HCT116 (cell line): Measurements from ENCODE around the gene CBL. TPM values are rescaled to one million over a fixed set of nuclear protein-coding genes. Genes with fewer than 3 reads are reported as not detected.

ENCODE experiments used
- ATAC-seq: fragments of 200-7000 bp; cut with Tn5 transposase; 2 replicates; pipeline ENCODE4 v1.9.1; 2020; ENCODE audit warnings: mild to moderate bottlenecking, moderate library complexity
- BruUV-seq: library from RNA; stranded (reverse); fragments of 400-500 nt; replicated peaks from 2 replicates; lab custom pipeline; 2021; lab: Mats Ljungman, UMichigan
- CTCF ChIA-PET: fragments of 300-600 bp; sonication (Branson Sonifier 250); formaldehyde crosslinking; loops from one replicate; lab custom pipeline; 2021; ENCODE audit warnings: antibody characterized with exemption; lab: Charles Lee
- POLR2A ChIA-PET: fragments of 300-600, 350-600 bp; sonication (Branson Sonifier 250); formaldehyde crosslinking; loops from one replicate; lab custom pipeline; 2021; ENCODE audit warnings: antibody characterized with exemption; lab: Charles Lee
- RAD21 ChIA-PET, 2 experiments: fragments of 300-600 bp; sonication (Branson Sonifier 250); formaldehyde crosslinking; loops; one replicate each; lab custom pipeline; 2023; ENCODE audit warnings: low total read pairs in 2 of 2; ENCODE audit not compliant: uncharacterized antibody in 2 of 2, unreplicated experiment in 2 of 2, low non-redundant PET in 1 of 2; lab: Charles Lee
- DNase-seq: peaks from one replicate; pipeline ENCODE4 v3.0.0-alpha.2; 2010; ENCODE audit warnings: low read depth, low spot score
- H2AFZ ChIP-seq: fragments of 200-600 bp; shearing (Covaris generic), sonication (generic); 2 replicates; pipeline ENCODE4 v1.6.1; 2017; ENCODE audit warnings: low read depth, mixed run types, mixed read lengths, antibody characterized with exemption, low read length; ENCODE audit not compliant: poor library complexity, severe bottlenecking
- H3K27ac ChIP-seq: 2 replicates; pipeline ENCODE4 v1.5.1; 2012; ENCODE audit warnings: low read depth, low read length
- H3K27me3 ChIP-seq: fragments of 200-600 bp; sonication (generic); 2 replicates; pipeline ENCODE4 v1.6.1; 2016; ENCODE audit warnings: mixed run types, low read length, mixed read lengths; ENCODE audit not compliant: insufficient read depth
- H3K36me3 ChIP-seq, 2 experiments: fragments of 200-500 bp in 1 of 2; fragments of 200-600 bp in 1 of 2; sonication (Bioruptor generic) in 1 of 2; sonication (generic) in 1 of 2; 2 replicates each; pipeline versions ENCODE4 v1.5.1 to v1.6.1; 2014 to 2016; ENCODE audit warnings: low read length in 2 of 2, inconsistent platforms in 1 of 2, mixed read lengths in 1 of 2, mixed run types in 1 of 2; ENCODE audit not compliant: insufficient read depth in 2 of 2, control insufficient read depth in 1 of 2
- H3K4me1 ChIP-seq, 2 experiments: fragments of 200-600 bp in 1 of 2; sonication (generic) in 1 of 2; 2 replicates each; pipeline versions ENCODE4 v1.5.1 to v1.6.1; 2012 to 2017; ENCODE audit warnings: low read length in 2 of 2, inconsistent platforms in 1 of 2, mild to moderate bottlenecking in 1 of 2, mixed read lengths in 1 of 2, mixed run types in 1 of 2, moderate library complexity in 1 of 2; ENCODE audit not compliant: insufficient read depth in 2 of 2, control insufficient read depth in 1 of 2
- H3K4me2 ChIP-seq: fragments of 200-600 bp; sonication (generic); 2 replicates; pipeline ENCODE4 v1.6.1; 2017; ENCODE audit warnings: mixed run types, low read length, mixed read lengths
- H3K4me3 ChIP-seq, 2 experiments: fragments of 200-600 bp in 1 of 2; sonication (generic) in 1 of 2; replicated peaks in 1 of 2; 2 replicates each; pipeline ENCODE4 v1.5.1; 2011 to 2016; ENCODE audit warnings: low read length in 2 of 2, control low read depth in 1 of 2, low read depth in 1 of 2, mild to moderate bottlenecking in 1 of 2, mixed read lengths in 1 of 2, mixed run types in 1 of 2
- H3K79me2 ChIP-seq: fragments of 200-600 bp; sonication (generic); 2 replicates; pipeline ENCODE4 v1.6.1; 2017; ENCODE audit warnings: mild to moderate bottlenecking, mixed run types, low read length, moderate library complexity, mixed read lengths; ENCODE audit not compliant: insufficient read depth
- H3K9ac ChIP-seq: fragments of 200-600 bp; sonication (generic); 2 replicates; pipeline ENCODE4 v1.6.1; 2016; ENCODE audit warnings: low read length, mixed read lengths
- H3K9me2 ChIP-seq: fragments of 200-600 bp; sonication (generic), shearing (Covaris generic); 2 replicates; pipeline ENCODE4 v1.6.1; 2017; ENCODE audit warnings: mixed run types, mild to moderate bottlenecking, moderate library complexity; ENCODE audit not compliant: insufficient read depth
- H3K9me3 ChIP-seq, 2 experiments: fragments of 200-500 bp in 1 of 2; fragments of 200-600 bp in 1 of 2; sonication (Bioruptor generic) in 1 of 2; sonication (generic) in 1 of 2; 2 replicates each; pipeline ENCODE4 v1.6.1; 2014 to 2017; ENCODE audit warnings: low read length in 2 of 2, mixed read lengths in 2 of 2, inconsistent platforms in 1 of 2, low read depth in 1 of 2, mild to moderate bottlenecking in 1 of 2, mixed run types in 1 of 2, moderate library complexity in 1 of 2; ENCODE audit not compliant: control insufficient read depth in 1 of 2, insufficient read depth in 1 of 2
- H4K20me1 ChIP-seq: fragments of 200-600 bp; sonication (generic), shearing (Covaris generic); 2 replicates; pipeline ENCODE4 v1.6.1; 2017; ENCODE audit warnings: mixed run types, mild to moderate bottlenecking, moderate library complexity; ENCODE audit not compliant: insufficient read depth
- ATF3 ChIP-seq: IDR thresholded peaks from 2 replicates; pipeline ENCODE4 v1.6.1; 2012
- CEBPB ChIP-seq: IDR thresholded peaks from 2 replicates; pipeline ENCODE4 v1.6.1; 2012; ENCODE audit warnings: low read depth
- ELF1 ChIP-seq: IDR thresholded peaks from 2 replicates; pipeline ENCODE4 v1.6.1; 2012; ENCODE audit warnings: low read depth, borderline replicate concordance
- EZH2 ChIP-seq: fragments of 200-600 bp; sonication (generic); IDR thresholded peaks from 2 replicates; pipeline ENCODE4 v1.6.1; 2017; ENCODE audit warnings: antibody characterized with exemption, mixed run types
- EZH2phosphoT487 ChIP-seq: fragments of 200-600 bp; IDR thresholded peaks from 2 replicates; pipeline ENCODE4 v1.6.1; 2018; ENCODE audit warnings: antibody characterized with exemption, borderline replicate concordance
- FOSL1 ChIP-seq: IDR thresholded peaks from 2 replicates; pipeline ENCODE4 v1.6.1; 2012; ENCODE audit warnings: low read depth
- POLR2A ChIP-seq: IDR thresholded peaks from 2 replicates; pipeline ENCODE4 v1.7.0; 2011; ENCODE audit warnings: borderline replicate concordance; ENCODE audit not compliant: insufficient read depth, insufficient read length; ENCODE audit errors: extremely low read depth
- RAD21 ChIP-seq: IDR thresholded peaks from 2 replicates; pipeline ENCODE4 v1.6.1; 2012; ENCODE audit warnings: low read depth, mild to moderate bottlenecking
- SIN3A ChIP-seq: IDR thresholded peaks from 2 replicates; pipeline ENCODE4 v1.6.1; 2012; ENCODE audit warnings: low read depth
- SP1 ChIP-seq: IDR thresholded peaks from 2 replicates; pipeline ENCODE4 v1.6.1; 2012; ENCODE audit warnings: low read depth
- SRF ChIP-seq: IDR thresholded peaks from 2 replicates; pipeline ENCODE4 v1.6.1; 2012; ENCODE audit warnings: low read depth
- intact Hi-C: fragments of 100-400 bp; cut with micrococcal nuclease; formaldehyde crosslinking; loops from 2 replicates; pipeline ENCODE4 v1.10.0; 2022
- total RNA-seq: library from RNA; stranded (reverse); gene quantifications from one replicate; pipeline ENCODE4 v1.2.1, GENCODE V29; 2021; ENCODE audit not compliant: unreplicated experiment
- TF ChIP-seq, protein P1 (sequence below): IDR thresholded peaks from 2 replicates; pipeline ENCODE4 v1.6.1; 2012; ENCODE audit warnings: low read depth
- TF ChIP-seq, protein P2 (sequence below), 3 experiments: fragments of 200-600 bp in 1 of 3; sonication (generic) in 1 of 3; IDR thresholded peaks in 2 of 3; conservative IDR thresholded peaks in 1 of 3; 2 replicates each; pipeline ENCODE4 v1.5.1; 2012 to 2017; ENCODE audit warnings: low read depth in 2 of 3, low read length in 2 of 3, antibody characterized with exemption in 1 of 3, borderline replicate concordance in 1 of 3, control low read depth in 1 of 3, mild to moderate bottlenecking in 1 of 3, mixed read lengths in 1 of 3, mixed run types in 1 of 3, moderate library complexity in 1 of 3; ENCODE audit not compliant: insufficient read depth in 1 of 3

The CBL gene
- total RNA-seq, 1 experiment from 2014 or later = 31.1 TPM

GRCh38 chr11:119180729-119181676, 25.1 kb upstream of the CBL start:
- Histone ChIP-seq H3K4me3 (no peak overlapping the region), H2AFZ (no peak overlapping the region), H3K79me2 (no peaks in the 10 kb centered on the region), H3K27me3 (no peaks in the 10 kb centered on the region), H3K4me2 (no peak overlapping the region), H3K9me3 (no peaks in the 10 kb centered on the region), H3K27ac (no peak overlapping the region), H4K20me1 (no peaks in the 10 kb centered on the region), H3K36me3 (no peaks in the 10 kb centered on the region; a peak in 1 of 4 replicates), H3K4me1 (peaks cover 0 to under 1% of the 10 kb centered on the region in 2 experiments; a peak in 3 of 4 replicates), H3K9ac (no peak overlapping the region), H3K9me2 (no peaks in the 10 kb centered on the region)
- ATAC-seq = no peak
- no peak for TF ChIP-seq SRF
- TF ChIP-seq ATF3 = no peak
- ChIA-PET CTCF (no interaction called here), POLR2A (no interaction called here), RAD21 (no interaction called here)
- intact Hi-C loops = no loop called here
- DNase-seq = no peak
- no TSS peak for BruUV-seq

DNA sequence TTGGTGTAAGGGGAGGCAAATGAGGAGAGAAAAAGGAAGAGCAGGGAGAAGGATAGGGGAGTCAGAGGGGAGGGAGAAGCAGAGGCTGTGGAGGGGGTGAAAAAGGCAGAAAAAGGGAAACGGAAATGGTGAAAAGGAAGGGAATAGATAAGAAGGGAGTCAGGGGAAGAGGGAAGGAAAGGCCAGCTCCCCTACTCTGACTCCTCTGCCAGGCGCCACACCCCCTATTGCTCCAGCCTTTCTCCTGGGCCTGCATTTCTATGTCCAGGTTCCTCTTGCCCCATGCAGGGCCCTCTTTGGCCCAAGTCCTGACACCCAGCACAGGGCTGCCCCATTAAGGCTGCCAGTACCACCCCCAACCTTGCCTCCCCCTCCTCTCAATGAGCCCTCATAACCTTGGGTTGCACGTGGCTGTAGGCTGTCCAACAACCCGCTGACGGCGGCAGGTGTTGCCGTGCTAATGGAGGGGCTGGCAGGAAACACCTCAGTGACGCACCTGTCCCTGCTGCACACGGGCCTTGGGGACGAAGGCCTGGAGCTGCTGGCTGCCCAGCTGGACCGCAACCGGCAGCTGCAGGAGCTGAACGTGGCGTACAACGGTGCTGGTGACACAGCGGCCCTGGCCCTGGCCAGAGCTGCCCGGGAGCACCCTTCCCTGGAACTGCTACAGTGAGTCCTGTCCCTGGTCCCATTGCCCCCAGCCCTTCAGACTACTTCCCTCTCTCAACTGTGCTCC, 24.3 kb upstream of the CBL start:
- ChIA-PET CTCF (no interaction called here), POLR2A (no interaction called here), RAD21 (no interaction called here)
- DNase-seq (no peak), ATAC-seq (no peak)
- H3K27ac ChIP-seq = no peak overlapping the region
- no peak overlapping the region for H3K9ac ChIP-seq
- H3K9me3 ChIP-seq = no peaks in the 10 kb centered on the region
- no peaks in the 10 kb centered on the region for H3K9me2 ChIP-seq
- H2AFZ ChIP-seq = no peak overlapping the region
- no peak overlapping the region for H3K4me3 ChIP-seq
- no peaks in the 10 kb centered on the region; a peak in 1 of 4 replicates for H3K36me3 ChIP-seq
- no peaks in the 10 kb centered on the region for H4K20me1 ChIP-seq
- no peaks in the 10 kb centered on the region for H3K27me3 ChIP-seq
- no TSS peak for BruUV-seq
- no peaks in the 10 kb centered on the region; a peak in 1 of 4 replicates for H3K4me1 ChIP-seq
- H3K4me2 ChIP-seq = no peak overlapping the region
- H3K79me2 ChIP-seq = no peaks in the 10 kb centered on the region
- intact Hi-C loops = no loop called here
- TF ChIP-seq RAD21 (no peak), EZH2 (no peak), EZH2phosphoT487 (no peak), CEBPB (no peak), FOSL1 (no peak), ELF1 (no peak), SIN3A (no peak), POLR2A (no peak), SP1 (no peak)
- TF ChIP-seq, protein P1, sequence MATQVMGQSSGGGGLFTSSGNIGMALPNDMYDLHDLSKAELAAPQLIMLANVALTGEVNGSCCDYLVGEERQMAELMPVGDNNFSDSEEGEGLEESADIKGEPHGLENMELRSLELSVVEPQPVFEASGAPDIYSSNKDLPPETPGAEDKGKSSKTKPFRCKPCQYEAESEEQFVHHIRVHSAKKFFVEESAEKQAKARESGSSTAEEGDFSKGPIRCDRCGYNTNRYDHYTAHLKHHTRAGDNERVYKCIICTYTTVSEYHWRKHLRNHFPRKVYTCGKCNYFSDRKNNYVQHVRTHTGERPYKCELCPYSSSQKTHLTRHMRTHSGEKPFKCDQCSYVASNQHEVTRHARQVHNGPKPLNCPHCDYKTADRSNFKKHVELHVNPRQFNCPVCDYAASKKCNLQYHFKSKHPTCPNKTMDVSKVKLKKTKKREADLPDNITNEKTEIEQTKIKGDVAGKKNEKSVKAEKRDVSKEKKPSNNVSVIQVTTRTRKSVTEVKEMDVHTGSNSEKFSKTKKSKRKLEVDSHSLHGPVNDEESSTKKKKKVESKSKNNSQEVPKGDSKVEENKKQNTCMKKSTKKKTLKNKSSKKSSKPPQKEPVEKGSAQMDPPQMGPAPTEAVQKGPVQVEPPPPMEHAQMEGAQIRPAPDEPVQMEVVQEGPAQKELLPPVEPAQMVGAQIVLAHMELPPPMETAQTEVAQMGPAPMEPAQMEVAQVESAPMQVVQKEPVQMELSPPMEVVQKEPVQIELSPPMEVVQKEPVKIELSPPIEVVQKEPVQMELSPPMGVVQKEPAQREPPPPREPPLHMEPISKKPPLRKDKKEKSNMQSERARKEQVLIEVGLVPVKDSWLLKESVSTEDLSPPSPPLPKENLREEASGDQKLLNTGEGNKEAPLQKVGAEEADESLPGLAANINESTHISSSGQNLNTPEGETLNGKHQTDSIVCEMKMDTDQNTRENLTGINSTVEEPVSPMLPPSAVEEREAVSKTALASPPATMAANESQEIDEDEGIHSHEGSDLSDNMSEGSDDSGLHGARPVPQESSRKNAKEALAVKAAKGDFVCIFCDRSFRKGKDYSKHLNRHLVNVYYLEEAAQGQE = no peak
- TF ChIP-seq, protein P2, sequence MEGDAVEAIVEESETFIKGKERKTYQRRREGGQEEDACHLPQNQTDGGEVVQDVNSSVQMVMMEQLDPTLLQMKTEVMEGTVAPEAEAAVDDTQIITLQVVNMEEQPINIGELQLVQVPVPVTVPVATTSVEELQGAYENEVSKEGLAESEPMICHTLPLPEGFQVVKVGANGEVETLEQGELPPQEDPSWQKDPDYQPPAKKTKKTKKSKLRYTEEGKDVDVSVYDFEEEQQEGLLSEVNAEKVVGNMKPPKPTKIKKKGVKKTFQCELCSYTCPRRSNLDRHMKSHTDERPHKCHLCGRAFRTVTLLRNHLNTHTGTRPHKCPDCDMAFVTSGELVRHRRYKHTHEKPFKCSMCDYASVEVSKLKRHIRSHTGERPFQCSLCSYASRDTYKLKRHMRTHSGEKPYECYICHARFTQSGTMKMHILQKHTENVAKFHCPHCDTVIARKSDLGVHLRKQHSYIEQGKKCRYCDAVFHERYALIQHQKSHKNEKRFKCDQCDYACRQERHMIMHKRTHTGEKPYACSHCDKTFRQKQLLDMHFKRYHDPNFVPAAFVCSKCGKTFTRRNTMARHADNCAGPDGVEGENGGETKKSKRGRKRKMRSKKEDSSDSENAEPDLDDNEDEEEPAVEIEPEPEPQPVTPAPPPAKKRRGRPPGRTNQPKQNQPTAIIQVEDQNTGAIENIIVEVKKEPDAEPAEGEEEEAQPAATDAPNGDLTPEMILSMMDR (IDR thresholded peaks at IDR 0.05 in 2 of 3, conservative IDR thresholded peaks at IDR 0.05 in 1 of 3; ENCODE audit: borderline replicate concordance in 1 of 3, insufficient read depth in 1 of 3, low read depth in 2 of 3, low read length in 2 of 3) = no peak
